Smooth muscle cell (in vitro differentiated cells): ENCODE data around the gene NAV1. TPM values are rescaled to one million over a fixed set of nuclear protein-coding genes. Genes with fewer than 3 reads are reported as not detected.
"Not testable (repeated sequence)": the region's sequence is repeated elsewhere in the genome, so short reads cannot be mapped to it uniquely, and the experiment has no call there.

Experiments
- DNase-seq: peaks from one replicate; lab custom pipeline; 2025; ENCODE audit not compliant: unreplicated experiment; lab: John Stamatoyannopoulos, UW
- H2AFZ ChIP-seq: fragments of 200-600 bp; sonication (generic); 2 replicates; pipeline ENCODE4 v1.6.0; 2016; ENCODE audit warnings: antibody characterized with exemption, low read depth, mild to moderate bottlenecking
- H3F3A ChIP-seq: fragments of 200-600 bp; sonication (generic); 2 replicates; pipeline ENCODE4 v1.6.0; 2017; ENCODE audit warnings: antibody characterized with exemption, low read depth
- H3K27ac ChIP-seq: fragments of 200-600 bp; sonication (generic); 2 replicates; pipeline ENCODE4 v1.5.1; 2016; ENCODE audit warnings: low read depth, mild to moderate bottlenecking
- H3K27me3 ChIP-seq: fragments of 200-600 bp; sonication (generic); 2 replicates; pipeline ENCODE4 v1.6.1; 2016; ENCODE audit warnings: low read depth, mild to moderate bottlenecking
- H3K36me3 ChIP-seq: fragments of 200-600 bp; sonication (generic); 2 replicates; pipeline ENCODE4 v1.5.1; 2016; ENCODE audit warnings: low read depth
- H3K4me1 ChIP-seq: fragments of 200-600 bp; sonication (generic); 2 replicates; pipeline ENCODE4 v1.5.1; 2016; ENCODE audit warnings: low read depth
- H3K4me2 ChIP-seq: fragments of 200-600 bp; sonication (generic); 2 replicates; pipeline ENCODE4 v1.6.0; 2016; ENCODE audit warnings: mild to moderate bottlenecking
- H3K4me3 ChIP-seq: fragments of 200-600 bp; sonication (generic); 2 replicates; pipeline ENCODE4 v1.5.1; 2016; ENCODE audit warnings: mild to moderate bottlenecking
- H3K79me2 ChIP-seq: fragments of 200-600 bp; sonication (generic); 2 replicates; pipeline ENCODE4 v1.6.0; 2016; ENCODE audit warnings: low read depth, mild to moderate bottlenecking
- H3K9ac ChIP-seq: fragments of 200-600 bp; sonication (generic); 2 replicates; pipeline ENCODE4 v1.6.0; 2016; ENCODE audit warnings: low read depth
- H3K9me3 ChIP-seq: fragments of 200-600 bp; sonication (generic); replicated peaks from 2 replicates; pipeline ENCODE4 v1.5.1; 2016; ENCODE audit warnings: low read depth
- H4K20me1 ChIP-seq: fragments of 200-600 bp; sonication (generic); 2 replicates; pipeline ENCODE4 v1.6.0; 2016; ENCODE audit warnings: low read depth
- CTCF ChIP-seq: fragments of 200-600 bp; sonication (generic); IDR thresholded peaks from 2 replicates; pipeline ENCODE4 v1.5.1; 2017; ENCODE audit warnings: borderline replicate concordance, mild to moderate bottlenecking, antibody characterized with exemption; ENCODE audit not compliant: insufficient read depth, poor library complexity, severe bottlenecking
- WGBS: methylation state at CpG from one replicate; pipeline ENCODE4 v1.1.7; 2016; ENCODE audit warnings: low lambda C conversion rate; 5-methylcytosine and 5-hydroxymethylcytosine counted together
- polyA plus RNA-seq: library from polyadenylated mRNA; unstranded; fragments of >200 nt; fragmentation: Nextera tagmentation; extraction: Ambion mirVana; gene quantifications from 2 replicates; pipeline ENCODE4 v1.2.1, GENCODE V29; 2016
- total RNA-seq: library from RNA; depleted of rRNA; stranded (reverse); fragments of >200 nt; gene quantifications from 2 replicates; pipeline ENCODE4 v1.2.3, GENCODE V29; 2014

Gene NAV1
- total and polyA plus RNA-seq, 2 experiments from 2014 or later: 52.3 to 71.1 TPM

DNA sequence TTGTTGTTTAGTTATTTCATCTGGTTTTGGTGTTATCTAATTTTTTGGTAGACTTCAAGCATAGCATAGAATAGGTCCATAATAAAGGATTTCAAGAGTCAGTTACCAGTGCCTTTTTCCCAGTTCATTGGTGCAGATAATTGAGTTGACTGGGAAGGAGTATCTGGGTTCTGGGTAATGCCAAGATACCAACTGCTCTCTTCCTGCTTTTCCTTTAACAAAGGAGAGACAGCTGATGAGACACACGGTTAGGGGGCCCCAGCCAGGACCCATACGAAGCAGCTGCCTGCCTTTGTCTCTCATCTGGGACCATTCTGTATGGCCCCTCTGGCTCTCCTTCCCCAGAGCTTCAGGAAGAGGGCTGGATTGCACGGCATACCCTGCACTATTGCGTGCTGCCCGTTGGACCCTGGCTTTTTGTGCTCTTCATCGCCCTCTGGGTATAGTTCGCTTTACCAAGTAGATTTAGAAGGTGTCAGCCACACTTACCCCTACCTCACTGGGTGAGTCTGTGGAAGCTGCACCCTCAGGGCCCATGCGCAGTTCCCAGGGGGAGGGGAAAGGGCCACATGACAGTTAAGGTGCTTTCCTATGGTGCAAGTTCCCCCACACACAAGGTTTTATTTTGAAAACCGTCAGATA is 7.0 kb downstream of the NAV1 start:
- Histone ChIP-seq H3F3A (peaks cover 28% of the 10 kb centered on the region), H3K36me3 (no peaks in the 10 kb centered on the region), H3K9me3 (no peaks in the 10 kb centered on the region), H4K20me1 (peaks cover 17% of the 10 kb centered on the region), H3K27ac (no peak overlapping the region), H3K9ac (no peak overlapping the region), H3K79me2 (peaks cover 96% of the 10 kb centered on the region), H3K27me3 (no peaks in the 10 kb centered on the region), H3K4me3 (no peak overlapping the region), H3K4me2 (peak overlapping the region; percentile 31), H3K4me1 (peaks cover 42% of the 10 kb centered on the region), H2AFZ (no peak overlapping the region)
- TF ChIP-seq CTCF: no peak
- DNase-seq: no peak
- WGBS: 48% methylated on average over 9 of the region's 9 CpGs

- Histone ChIP-seq H3K4me1 (peaks cover 20% of the 10 kb centered on the region), H3K79me2 (peaks cover 82% of the 10 kb centered on the region), H4K20me1 (peaks cover 16% of the 10 kb centered on the region), H3F3A (peaks cover 39% of the 10 kb centered on the region)
- H3K9ac ChIP-seq, H3K9me3 ChIP-seq, H3K36me3 ChIP-seq, DNase-seq, H3K4me2 ChIP-seq, H2AFZ ChIP-seq, H3K4me3 ChIP-seq, H3K27me3 ChIP-seq, H3K27ac ChIP-seq: not testable (repeated sequence)
- 95% methylated on average over 5 of the region's 5 CpGs for WGBS
Observed at GRCh38 chr1:201549522-201549921, 10.6 kb downstream of the NAV1 start.

DNA sequence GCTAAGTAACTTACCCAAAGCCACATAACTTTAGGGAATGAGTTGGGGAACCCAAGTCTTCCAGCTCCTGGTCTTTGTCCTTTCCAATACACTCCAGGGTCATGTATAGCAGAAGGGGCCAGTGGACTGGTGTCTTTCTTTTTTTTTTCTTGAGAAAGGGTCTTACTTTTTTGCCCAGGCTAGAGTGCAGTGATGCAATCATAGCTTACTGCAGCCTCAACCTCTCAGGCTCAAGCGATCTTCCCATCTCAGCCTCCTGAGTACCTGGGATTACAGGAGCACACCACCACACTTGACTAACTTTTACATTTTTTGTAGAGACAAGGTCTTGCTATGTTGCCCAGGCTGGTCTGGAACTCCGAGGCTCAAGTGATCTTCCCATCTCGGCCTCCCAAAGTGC is 12.2 kb downstream of the NAV1 start:
- Histone ChIP-seq H3K9me3 (no peaks in the 10 kb centered on the region), H3K27me3 (no peaks in the 10 kb centered on the region), H3K4me1 (peaks cover 16% of the 10 kb centered on the region), H3K36me3 (no peaks in the 10 kb centered on the region), H3K4me2 (peak overlapping the region; percentile 56), H3K4me3 (no peak overlapping the region), H3F3A (peaks cover 45% of the 10 kb centered on the region), H2AFZ (no peak overlapping the region), H3K9ac (peak overlapping the region; percentile 62), H4K20me1 (peaks cover 2% of the 10 kb centered on the region), H3K27ac (peak overlapping the region; percentile 97), H3K79me2 (peaks cover 82% of the 10 kb centered on the region)
- no peak for DNase-seq
- 42% methylated on average over 3 of the region's 3 CpGs for WGBS
- no peak for TF ChIP-seq CTCF

DNA sequence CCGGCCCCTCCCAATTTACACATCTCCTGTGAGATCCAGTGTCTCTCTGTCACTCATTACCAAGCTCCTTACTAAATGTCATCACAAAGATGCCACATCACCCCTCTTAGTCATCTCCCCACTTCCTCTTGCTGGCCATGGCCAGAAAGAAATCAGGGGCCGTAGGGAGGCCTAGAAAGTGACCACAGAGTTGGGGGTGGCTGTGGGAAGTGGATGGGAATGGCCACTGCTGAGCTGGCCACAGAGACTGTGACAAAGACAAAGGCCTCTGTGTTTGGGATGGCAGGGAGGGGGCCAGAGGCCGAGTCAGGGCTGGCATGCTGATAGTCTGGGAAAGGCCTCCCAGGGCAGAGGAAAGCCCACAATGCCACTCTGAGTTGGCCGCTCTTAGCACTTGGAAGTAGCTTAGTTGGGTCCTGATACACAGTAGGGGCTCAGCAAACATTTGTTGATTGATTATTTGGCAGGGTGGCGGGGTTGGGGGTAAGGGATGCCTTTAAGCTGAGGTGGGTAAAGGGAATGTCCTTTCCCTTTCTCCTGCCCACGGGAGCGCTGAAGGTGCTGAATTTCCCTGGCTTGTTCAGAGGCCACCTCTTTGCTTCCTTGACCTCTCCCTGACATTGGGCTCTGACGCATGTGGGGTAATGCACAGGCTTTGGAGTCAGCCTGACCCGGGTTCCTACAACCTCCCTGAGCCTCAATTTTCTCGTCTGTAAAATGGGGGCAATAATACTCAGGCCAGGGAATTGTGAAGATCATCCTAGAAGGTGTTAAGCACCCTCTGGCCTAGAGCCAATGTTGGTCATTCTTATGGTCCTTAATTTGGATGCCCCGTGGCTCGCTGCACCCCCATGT is 13.2 kb downstream of the NAV1 start:
- peaks cover 19% of the 10 kb centered on the region for H3K4me1 ChIP-seq
- H3K27ac ChIP-seq: peak overlapping the region; percentile 97
- 66% methylated on average over 12 of the region's 12 CpGs for WGBS
- no peaks in the 10 kb centered on the region for H4K20me1 ChIP-seq
- no peaks in the 10 kb centered on the region for H3K9me3 ChIP-seq
- no peaks in the 10 kb centered on the region for H3K27me3 ChIP-seq
- no peaks in the 10 kb centered on the region for H3K36me3 ChIP-seq
- DNase-seq: no peak
- H3K79me2 ChIP-seq: peaks cover 82% of the 10 kb centered on the region
- no peak for TF ChIP-seq CTCF
- no peak overlapping the region for H3K4me3 ChIP-seq
- peak overlapping the region; percentile 56 for H3K4me2 ChIP-seq
- H3K9ac ChIP-seq: peak overlapping the region; percentile 62
- peaks cover 47% of the 10 kb centered on the region for H3F3A ChIP-seq
- no peak overlapping the region for H2AFZ ChIP-seq
